ENCODE results near the gene C1orf56.

Gene C1orf56

DNA sequence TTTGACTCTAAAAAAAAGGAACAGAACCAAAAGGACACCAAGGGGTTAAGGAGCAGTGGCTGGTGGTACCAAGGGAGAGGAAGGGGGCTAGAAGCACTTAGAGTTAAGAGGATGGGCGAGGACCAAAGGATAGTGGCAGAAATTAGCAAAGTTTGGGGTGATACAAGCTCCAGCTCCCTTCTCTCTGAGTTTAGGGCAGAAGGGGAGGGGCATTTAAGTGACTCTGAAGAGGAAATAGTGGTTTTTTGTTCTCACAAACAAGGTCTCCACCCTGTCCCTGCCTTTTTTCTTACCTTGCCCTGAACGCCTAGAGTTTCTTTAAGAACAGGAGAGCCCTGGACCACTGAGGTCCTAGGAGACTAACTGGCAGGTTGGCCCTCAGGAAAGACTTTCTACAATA is 8.6 kb downstream of the C1orf56 start:
- intact Hi-C loops (cut with DNase I; ENCODE audit: low total_unique reads) = no loop called here

DNA sequence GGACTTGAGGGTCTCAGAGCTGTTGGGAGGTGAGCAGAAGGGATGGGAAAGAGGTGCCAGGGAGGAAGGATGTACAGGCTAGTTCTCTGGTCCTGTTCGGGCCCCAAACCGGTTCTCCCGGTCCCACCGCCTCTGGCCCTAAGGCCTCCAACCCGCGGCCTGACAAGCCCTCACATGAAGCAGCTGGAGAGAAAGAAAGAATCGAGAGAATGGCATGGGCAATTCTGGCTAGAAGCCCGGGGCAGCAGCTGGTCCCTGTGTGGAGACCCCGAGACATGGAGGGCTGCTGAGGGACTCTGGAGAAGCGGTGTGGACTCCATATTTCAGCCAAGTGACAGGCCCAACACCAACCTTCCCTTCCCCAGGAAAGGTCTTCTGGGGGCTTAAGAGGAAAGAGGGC is 11.1 kb downstream of the C1orf56 start:
- H3K4me3 ChIP-seq = peak overlapping the region; percentile 75 to 91
- intact Hi-C loops (cut with DNase I; ENCODE audit: low total_unique reads) = no loop called here
- no peaks in the 10 kb centered on the region for H3K27me3 ChIP-seq
- peaks cover 0 to 43% (median 27%) of the 10 kb centered on the region in 4 donors for H3K4me1 ChIP-seq
- H3K27ac ChIP-seq = peak overlapping the region; percentile 81 to 91
- TF ChIP-seq, protein P1, sequence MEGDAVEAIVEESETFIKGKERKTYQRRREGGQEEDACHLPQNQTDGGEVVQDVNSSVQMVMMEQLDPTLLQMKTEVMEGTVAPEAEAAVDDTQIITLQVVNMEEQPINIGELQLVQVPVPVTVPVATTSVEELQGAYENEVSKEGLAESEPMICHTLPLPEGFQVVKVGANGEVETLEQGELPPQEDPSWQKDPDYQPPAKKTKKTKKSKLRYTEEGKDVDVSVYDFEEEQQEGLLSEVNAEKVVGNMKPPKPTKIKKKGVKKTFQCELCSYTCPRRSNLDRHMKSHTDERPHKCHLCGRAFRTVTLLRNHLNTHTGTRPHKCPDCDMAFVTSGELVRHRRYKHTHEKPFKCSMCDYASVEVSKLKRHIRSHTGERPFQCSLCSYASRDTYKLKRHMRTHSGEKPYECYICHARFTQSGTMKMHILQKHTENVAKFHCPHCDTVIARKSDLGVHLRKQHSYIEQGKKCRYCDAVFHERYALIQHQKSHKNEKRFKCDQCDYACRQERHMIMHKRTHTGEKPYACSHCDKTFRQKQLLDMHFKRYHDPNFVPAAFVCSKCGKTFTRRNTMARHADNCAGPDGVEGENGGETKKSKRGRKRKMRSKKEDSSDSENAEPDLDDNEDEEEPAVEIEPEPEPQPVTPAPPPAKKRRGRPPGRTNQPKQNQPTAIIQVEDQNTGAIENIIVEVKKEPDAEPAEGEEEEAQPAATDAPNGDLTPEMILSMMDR (IDR thresholded peaks at IDR 0.05) = no peak
- peaks cover 24 to 32% (median 25%) of the 10 kb centered on the region in 3 donors for H3K36me3 ChIP-seq
- no peaks in the 10 kb centered on the region for H3K9me3 ChIP-seq
- DNase-seq = no peak

More for the DNA sequence above, 8.6 kb downstream of the C1orf56 start:
- Histone ChIP-seq H3K27me3 (no peaks in the 10 kb centered on the region), H3K9me3 (no peaks in the 10 kb centered on the region), H3K36me3 (peaks cover 39 to 57% (median 47%) of the 10 kb centered on the region in 3 donors), H3K27ac (peak overlapping the region; percentile 81 to 91), H3K4me3 (no peak overlapping the region), H3K4me1 (peaks cover 0 to 43% (median 27%) of the 10 kb centered on the region in 4 donors)
- TF ChIP-seq, protein P1 (IDR thresholded peaks at IDR 0.05) = no peak
- no peak for DNase-seq

DNA sequence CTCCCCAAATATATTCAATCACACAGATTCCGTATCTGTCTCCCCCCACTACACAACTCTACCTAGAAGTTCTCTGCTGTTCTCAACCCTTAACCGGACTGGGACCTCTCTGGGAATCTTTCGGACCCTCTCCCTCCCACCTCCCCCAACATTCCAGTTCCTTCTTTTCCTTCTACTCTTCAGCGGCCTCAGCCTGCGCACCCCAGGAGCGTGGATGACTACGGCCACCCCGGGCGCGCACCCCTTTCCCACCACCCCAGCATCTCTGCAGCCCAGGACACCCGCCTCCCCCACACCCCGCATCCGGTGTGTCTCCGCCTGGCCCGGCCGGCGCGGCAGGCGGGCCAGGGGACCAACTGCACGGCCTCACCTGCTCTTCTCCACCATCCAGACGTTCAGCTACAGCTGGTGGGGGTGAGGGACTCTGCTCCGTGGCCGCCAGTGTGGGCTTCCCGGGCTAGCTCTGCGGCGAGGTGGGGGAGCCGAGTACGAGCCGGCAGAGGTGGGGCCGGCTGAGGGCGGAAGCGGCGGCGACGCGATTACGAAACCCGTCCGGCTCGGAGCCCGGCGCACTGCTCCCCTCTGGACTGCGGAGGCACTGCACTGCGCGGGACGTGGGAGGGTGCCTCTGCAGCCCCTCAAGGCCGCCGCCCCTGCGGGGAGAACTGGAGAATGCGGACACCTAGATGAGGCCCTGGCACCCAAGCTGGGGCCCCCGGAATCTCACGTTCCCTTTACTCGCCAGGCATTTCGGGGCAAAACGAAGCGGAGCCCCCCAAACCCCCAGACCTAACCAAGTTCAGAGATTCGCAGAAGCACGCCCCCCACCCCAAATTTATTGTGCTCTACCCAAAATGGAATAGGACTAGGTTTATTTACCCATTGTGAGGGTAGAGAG is 11.8 kb downstream of the C1orf56 start, which contains the start of gene CDC42SE1:
TSS of gene CDC42SE1 (minus strand) at position 514 of the 898 bp plus-strand sequence. CDS start 3,892 bp downstream, outside the sequence.
- intact Hi-C loops (cut with DNase I; ENCODE audit: low total_unique reads) = no loop called here
- H3K4me3 ChIP-seq = peak within 1 kb of the TSS; percentile 75 to 91
- peak; percentile 71 to 90 for DNase-seq
- peak within 1 kb of the TSS; percentile 81 to 91 for H3K27ac ChIP-seq
- H3K36me3 ChIP-seq = peaks cover 17 to 25% (median 18%) of the 10 kb centered on the region in 3 donors
- peaks cover 0 to 43% (median 27%) of the 10 kb centered on the region in 4 donors for H3K4me1 ChIP-seq
- TF ChIP-seq, protein P1 (IDR thresholded peaks at IDR 0.05) = peak; percentile 88 to 95
- H3K27me3 ChIP-seq = no peaks in the 10 kb centered on the region
- H3K9me3 ChIP-seq = no peaks in the 10 kb centered on the region

DNA sequence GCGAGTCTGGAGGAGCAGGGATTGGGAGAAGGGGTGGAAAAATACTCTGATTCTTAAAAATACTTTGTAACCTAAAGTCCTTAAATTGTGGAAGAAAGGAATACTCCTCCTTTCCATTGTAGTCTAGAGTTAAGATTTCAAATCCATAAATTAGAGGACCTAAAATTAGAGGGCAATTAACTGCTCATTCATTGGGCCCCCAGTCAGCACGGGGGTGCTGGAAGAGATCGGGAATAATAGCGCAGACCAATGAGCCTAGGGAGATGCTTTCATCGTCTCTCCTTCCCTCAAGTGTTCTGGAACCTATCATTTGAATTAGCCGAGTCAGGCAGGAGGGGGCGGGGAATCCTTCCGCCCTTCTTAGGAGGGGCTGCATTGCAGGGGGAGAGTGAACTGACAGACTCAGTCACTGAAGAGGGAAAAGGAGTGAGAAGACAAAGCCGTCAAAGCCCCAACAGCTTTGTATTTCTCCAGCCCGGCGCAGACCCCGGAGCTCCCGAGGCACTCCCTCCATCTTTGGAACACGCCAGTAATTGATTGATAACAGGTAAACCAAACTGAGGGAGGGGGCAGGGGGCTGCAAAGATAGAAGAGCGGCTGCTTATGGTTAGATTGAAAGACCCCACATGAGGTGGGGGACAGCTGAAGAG is 12.6 kb downstream of the C1orf56 start, which contains the start of gene MLLT11:
TSS of gene MLLT11 (plus strand) at position 391 of the 650 bp plus-strand sequence. CDS start 6,828 bp downstream, outside the sequence.
- TF ChIP-seq, protein P1 (IDR thresholded peaks at IDR 0.05) = no peak
- peak within 1 kb of the TSS; percentile 75 to 91 for H3K4me3 ChIP-seq
- H3K27me3 ChIP-seq = no peaks in the 10 kb centered on the region
- peak within 1 kb of the TSS; percentile 81 to 91 for H3K27ac ChIP-seq
- intact Hi-C loops (cut with DNase I; ENCODE audit: low total_unique reads) = no loop called here
- DNase-seq = peak in 1 of 2 donors; percentile 73
- H3K36me3 ChIP-seq = peaks cover 10 to 17% (median 11%) of the 10 kb centered on the region in 3 donors
- no peaks in the 10 kb centered on the region for H3K9me3 ChIP-seq
- H3K4me1 ChIP-seq = peaks cover 0 to 43% (median 27%) of the 10 kb centered on the region in 4 donors

DNA sequence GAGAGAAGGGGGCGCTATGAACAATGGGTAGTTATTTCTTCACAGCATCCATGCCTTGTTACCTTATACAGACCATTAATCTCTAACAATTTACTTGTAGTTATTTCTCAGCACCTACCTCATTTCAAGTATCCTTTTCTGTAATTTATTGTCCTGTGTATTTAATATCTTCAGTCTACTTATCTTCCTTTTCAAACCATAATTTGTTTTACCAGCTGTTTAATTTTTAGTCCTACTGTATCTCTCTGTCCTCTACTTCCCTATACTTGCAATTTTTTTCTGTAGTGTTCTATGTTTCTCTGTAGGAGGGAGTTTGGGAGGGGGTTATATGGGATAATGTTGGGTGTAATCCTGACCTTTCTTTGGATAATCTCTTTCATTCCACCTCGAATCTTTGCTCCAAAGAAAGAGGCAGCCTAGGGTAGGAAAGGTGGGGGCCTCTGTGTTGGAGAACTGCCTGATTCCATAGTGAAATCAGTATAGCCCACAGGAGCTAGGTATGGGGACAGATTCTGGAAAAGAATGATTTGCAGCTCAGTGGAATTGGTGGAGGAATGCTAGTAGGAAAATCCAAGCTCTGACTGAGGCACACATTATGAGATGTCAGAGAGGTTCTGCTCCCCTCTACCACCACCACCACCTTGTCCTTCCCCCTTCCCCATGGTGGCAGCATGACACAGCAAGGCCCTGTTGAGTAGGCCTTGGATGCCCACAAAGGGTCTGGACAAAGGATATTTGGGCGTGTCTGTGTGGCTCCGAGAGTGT is 13.3 kb downstream of the C1orf56 start:
- peak overlapping the region; percentile 81 to 91 for H3K27ac ChIP-seq
- intact Hi-C loops (cut with DNase I; ENCODE audit: low total_unique reads) = no loop called here
- H3K27me3 ChIP-seq = no peaks in the 10 kb centered on the region
- peak overlapping the region; percentile 75 to 91 for H3K4me3 ChIP-seq
- DNase-seq = peak in 1 of 2 donors; percentile 31
- TF ChIP-seq, protein P1 (IDR thresholded peaks at IDR 0.05) = no peak
- H3K4me1 ChIP-seq = peaks cover 0 to 37% (median 25%) of the 10 kb centered on the region in 4 donors
- no peaks in the 10 kb centered on the region for H3K9me3 ChIP-seq
- peaks cover 3 to 10% (median 4%) of the 10 kb centered on the region in 3 donors for H3K36me3 ChIP-seq

Measured in tibial artery (tissue), 4 donors.